Stimulated activated memory B cell treated with anti-CD40 and anti-IgM and Interleukin-4, amounts not matched to agents 10 μg/mL and 1 μg/mL and 100 μg/mL, for 72 hours (primary cell): ENCODE measurements around the gene APLP1.
"Not testable (repeated sequence)": the region's sequence is repeated elsewhere in the genome, so short reads cannot be mapped to it uniquely, and the experiment has no call there.

Experiments
- ATAC-seq: fragments of 150-1000 bp; cut with Tn5 transposase; 2 replicates; pipeline ENCODE4 v1.10.0; 2021
- H3K27ac Mint-ChIP-seq: one replicate; pipeline ENCODE4 v1.8.0; 2022; ENCODE audit warnings: mild to moderate bottlenecking, mixed read lengths
- H3K27me3 Mint-ChIP-seq: one replicate; pipeline ENCODE4 v1.8.0; 2022; ENCODE audit warnings: mixed read lengths
- H3K36me3 Mint-ChIP-seq: one replicate; pipeline ENCODE4 v1.8.0; 2022; ENCODE audit warnings: mixed read lengths
- H3K4me1 Mint-ChIP-seq: one replicate; pipeline ENCODE4 v1.8.0; 2022; ENCODE audit warnings: mixed read lengths
- H3K4me3 Mint-ChIP-seq: one replicate; pipeline ENCODE4 v1.8.0; 2022; ENCODE audit warnings: mild to moderate bottlenecking, moderate library complexity, mixed read lengths
- H3K9me3 Mint-ChIP-seq: one replicate; pipeline ENCODE4 v1.8.0; 2022; ENCODE audit warnings: mixed read lengths

APLP1 gene

GRCh38 chr19:35902870-35903475, 34.6 kb downstream of the APLP1 start:
- Mint-ChIP-seq H3K27ac (peak overlapping the region; percentile 99), H3K27me3 (no peaks in the 10 kb centered on the region), H3K36me3 (peaks cover 23% of the 10 kb centered on the region), H3K4me3 (peak overlapping the region; percentile 85), H3K9me3 (no peaks in the 10 kb centered on the region), H3K4me1 (peaks cover 73% of the 10 kb centered on the region)
- ATAC-seq, result no peak

- Mint-ChIP-seq H3K36me3 (peaks cover 17% of the 10 kb centered on the region), H3K4me1 (peaks cover 73% of the 10 kb centered on the region), H3K4me3 (peak overlapping the region; percentile 85), H3K27me3 (no peaks in the 10 kb centered on the region), H3K9me3 (no peaks in the 10 kb centered on the region), H3K27ac (peak overlapping the region; percentile 99)
- ATAC-seq, result peak; percentile 61
Observed at GRCh38 chr19:35903550-35904179, 35.3 kb downstream of the APLP1 start.

GRCh38 chr19:35904311-35905068, 36.1 kb downstream of the APLP1 start:
- Mint-ChIP-seq H3K4me3 (peak overlapping the region; percentile 13), H3K9me3 (no peaks in the 10 kb centered on the region), H3K4me1 (peaks cover 78% of the 10 kb centered on the region), H3K36me3 (peaks cover 8% of the 10 kb centered on the region), H3K27me3 (no peaks in the 10 kb centered on the region), H3K27ac (peak overlapping the region; percentile 99)
- no peak for ATAC-seq

GRCh38 chr19:35905178-35905727, 36.9 kb downstream of the APLP1 start:
- H3K4me3 Mint-ChIP-seq, result no peak overlapping the region
- peak overlapping the region; percentile 99 for H3K27ac Mint-ChIP-seq
- ATAC-seq, result no peak
- H3K27me3 Mint-ChIP-seq, result no peaks in the 10 kb centered on the region
- H3K4me1 Mint-ChIP-seq, result peaks cover 84% of the 10 kb centered on the region
- peaks cover 2% of the 10 kb centered on the region for H3K36me3 Mint-ChIP-seq
- no peaks in the 10 kb centered on the region for H3K9me3 Mint-ChIP-seq

GRCh38 chr19:35907377-35907745, 39.0 kb downstream of the APLP1 start:
- Mint-ChIP-seq H3K36me3 (no peaks in the 10 kb centered on the region), H3K4me1 (peaks cover 82% of the 10 kb centered on the region), H3K27me3 (no peaks in the 10 kb centered on the region), H3K4me3 (peak overlapping the region; percentile 21), H3K27ac (peak overlapping the region; percentile 91), H3K9me3 (no peaks in the 10 kb centered on the region)
- no peak for ATAC-seq

- Mint-ChIP-seq H3K27me3 (no peaks in the 10 kb centered on the region), H3K36me3 (no peaks in the 10 kb centered on the region), H3K4me3 (peak within 1 kb of the TSS; percentile 55), H3K4me1 (peaks cover 75% of the 10 kb centered on the region), H3K27ac (peak within 1 kb of the TSS; percentile 91), H3K9me3 (no peaks in the 10 kb centered on the region)
- no peak for ATAC-seq
Observed at GRCh38 chr19:35908010-35908441, 39.7 kb downstream of the APLP1 start, which contains the start of gene TYROBP. TSS of gene TYROBP (minus strand) at chr19:35908295. CDS start at chr19:35908228, 67 bp downstream.

GRCh38 chr19:35908973-35909683, 40.8 kb downstream of the APLP1 start:
- peak overlapping the region; percentile 91 for H3K27ac Mint-ChIP-seq
- H3K36me3 Mint-ChIP-seq, result no peaks in the 10 kb centered on the region
- ATAC-seq, result peak; percentile 90
- H3K27me3 Mint-ChIP-seq, result no peaks in the 10 kb centered on the region
- peak overlapping the region; percentile 55 for H3K4me3 Mint-ChIP-seq
- peaks cover 74% of the 10 kb centered on the region for H3K4me1 Mint-ChIP-seq
- no peaks in the 10 kb centered on the region for H3K9me3 Mint-ChIP-seq

- Mint-ChIP-seq H3K4me3 (peak overlapping the region; percentile 55), H3K36me3 (no peaks in the 10 kb centered on the region), H3K4me1 (peaks cover 72% of the 10 kb centered on the region), H3K9me3 (no peaks in the 10 kb centered on the region), H3K27ac (peak overlapping the region; percentile 91), H3K27me3 (no peaks in the 10 kb centered on the region)
- no peak for ATAC-seq
Observed at GRCh38 chr19:35909684-35910035, 41.3 kb downstream of the APLP1 start.

- ATAC-seq, H3K9me3 Mint-ChIP-seq, H3K4me3 Mint-ChIP-seq, H3K36me3 Mint-ChIP-seq, H3K27me3 Mint-ChIP-seq: not testable (repeated sequence)
- H3K27ac Mint-ChIP-seq, result peak overlapping the region; percentile 91
- peaks cover 72% of the 10 kb centered on the region for H3K4me1 Mint-ChIP-seq
Observed at GRCh38 chr19:35910355-35910754, 42.0 kb downstream of the APLP1 start.

GRCh38 chr19:35911173-35911572, 42.8 kb downstream of the APLP1 start:
- Mint-ChIP-seq H3K9me3 (no peaks in the 10 kb centered on the region), H3K27ac (peak overlapping the region; percentile 88), H3K36me3 (no peaks in the 10 kb centered on the region), H3K4me3 (no peak overlapping the region), H3K27me3 (no peaks in the 10 kb centered on the region), H3K4me1 (peaks cover 80% of the 10 kb centered on the region)
- no peak for ATAC-seq

GRCh38 chr19:35911790-35912189, 43.4 kb downstream of the APLP1 start:
- no peaks in the 10 kb centered on the region for H3K27me3 Mint-ChIP-seq
- peak overlapping the region; percentile 39 for H3K4me3 Mint-ChIP-seq
- H3K9me3 Mint-ChIP-seq, result no peaks in the 10 kb centered on the region
- peaks cover 79% of the 10 kb centered on the region for H3K4me1 Mint-ChIP-seq
- no peaks in the 10 kb centered on the region for H3K36me3 Mint-ChIP-seq
- peak overlapping the region; percentile 88 for H3K27ac Mint-ChIP-seq
- no peak for ATAC-seq

GRCh38 chr19:35913589-35913988, 45.2 kb downstream of the APLP1 start:
- H3K9me3 Mint-ChIP-seq, result no peaks in the 10 kb centered on the region
- H3K4me1 Mint-ChIP-seq, result peaks cover 61% of the 10 kb centered on the region
- no peaks in the 10 kb centered on the region for H3K36me3 Mint-ChIP-seq
- peak overlapping the region; percentile 90 for H3K27ac Mint-ChIP-seq
- H3K4me3 Mint-ChIP-seq, result peak overlapping the region; percentile 64
- no peaks in the 10 kb centered on the region for H3K27me3 Mint-ChIP-seq
- peak; percentile 57 for ATAC-seq

GRCh38 chr19:35915443-35915842, 47.1 kb downstream of the APLP1 start:
- Mint-ChIP-seq H3K9me3 (no peaks in the 10 kb centered on the region), H3K27me3 (no peaks in the 10 kb centered on the region), H3K36me3 (no peaks in the 10 kb centered on the region), H3K4me1 (peaks cover 54% of the 10 kb centered on the region), H3K27ac (peak overlapping the region; percentile 90), H3K4me3 (no peak overlapping the region)
- peak; percentile 86 for ATAC-seq

GRCh38 chr19:35919306-35919705, 50.9 kb downstream of the APLP1 start:
- peak overlapping the region; percentile 32 for H3K27ac Mint-ChIP-seq

GRCh38 chr19:35921012-35921411, 52.6 kb downstream of the APLP1 start:
- no peak overlapping the region for H3K4me3 Mint-ChIP-seq
- H3K27ac Mint-ChIP-seq, result no peak overlapping the region
- H3K4me1 Mint-ChIP-seq, result peaks cover 9% of the 10 kb centered on the region
- H3K9me3 Mint-ChIP-seq, result peaks cover 7% of the 10 kb centered on the region
- no peak for ATAC-seq
- H3K27me3 Mint-ChIP-seq, result no peaks in the 10 kb centered on the region
- peaks cover 8% of the 10 kb centered on the region for H3K36me3 Mint-ChIP-seq

More at GRCh38 chr19:35919306-35919705, 50.9 kb downstream of the APLP1 start:
- Mint-ChIP-seq H3K9me3 (no peaks in the 10 kb centered on the region), H3K4me1 (peaks cover 25% of the 10 kb centered on the region), H3K4me3 (no peak overlapping the region), H3K27me3 (no peaks in the 10 kb centered on the region), H3K36me3 (no peaks in the 10 kb centered on the region)
- no peak for ATAC-seq
